Neuronal stem cell (in vitro differentiated cells): Measurements from ENCODE around the gene EAF1.

Experiments
- DNase-seq: peaks from one replicate; pipeline ENCODE4 v3.0.0-alpha.2; 2013; ENCODE audit warnings: low spot score
- H2AFZ ChIP-seq: one replicate; pipeline ENCODE4 v1.6.1; 2013; ENCODE audit warnings: mild to moderate bottlenecking, low read length, inconsistent platforms
- H2AK5ac ChIP-seq: 2 replicates; pipeline ENCODE4 v1.6.1; 2013; ENCODE audit warnings: low read depth, mild to moderate bottlenecking, inconsistent platforms, low read length, moderate library complexity, mixed read lengths
- H2BK120ac ChIP-seq: 2 replicates; pipeline ENCODE4 v1.6.1; 2013; ENCODE audit warnings: low read depth, mild to moderate bottlenecking, inconsistent platforms, low read length, moderate library complexity, mixed read lengths
- H2BK12ac ChIP-seq: one replicate; pipeline ENCODE4 v1.6.1; 2013; ENCODE audit warnings: low read length, inconsistent platforms
- H2BK15ac ChIP-seq: 2 replicates; pipeline ENCODE4 v1.6.1; 2013; ENCODE audit warnings: mild to moderate bottlenecking, low read length, inconsistent platforms, mixed read lengths
- H2BK5ac ChIP-seq: one replicate; pipeline ENCODE4 v1.6.1; 2013; ENCODE audit warnings: inconsistent platforms, mild to moderate bottlenecking, low read length, moderate library complexity
- H3K14ac ChIP-seq: one replicate; pipeline ENCODE4 v1.6.1; 2013; ENCODE audit warnings: low read length, inconsistent platforms
- H3K18ac ChIP-seq: 2 replicates; pipeline ENCODE4 v1.6.1; 2013; ENCODE audit warnings: low read length, inconsistent platforms
- H3K23ac ChIP-seq: 2 replicates; pipeline ENCODE4 v1.6.1; 2013; ENCODE audit warnings: low read depth, mild to moderate bottlenecking, mixed read lengths, low read length, inconsistent platforms; ENCODE audit not compliant: poor library complexity
- H3K27ac ChIP-seq: replicated peaks from 3 replicates; pipeline ENCODE4 v1.5.1; 2013; ENCODE audit warnings: low read length, inconsistent platforms
- H3K27me3 ChIP-seq, 3 experiments: 2 replicates each; pipeline ENCODE4 v1.6.1; 2013; ENCODE audit warnings: low read length in 3 of 3, mild to moderate bottlenecking in 2 of 3, inconsistent platforms in 1 of 3, low read depth in 1 of 3, mixed read lengths in 1 of 3, moderate library complexity in 1 of 3; ENCODE audit not compliant: control insufficient read depth in 3 of 3, insufficient read depth in 3 of 3
- H3K36me3 ChIP-seq, 2 donors: replicated peaks in 1 of 2; 2 replicates each; pipeline ENCODE4 v1.6.1; 2013; ENCODE audit warnings: low read length in 2 of 2; ENCODE audit not compliant: control insufficient read depth in 2 of 2, insufficient read depth in 2 of 2
- H3K4ac ChIP-seq: 2 replicates; pipeline ENCODE4 v1.6.1; 2013; ENCODE audit warnings: inconsistent platforms, mild to moderate bottlenecking, low read length, moderate library complexity
- H3K4me1 ChIP-seq, 2 donors: 1 replicate in 1 of 2; 2 replicates in 1 of 2; pipeline ENCODE4 v1.6.1; 2013; ENCODE audit warnings: low read length in 2 of 2, low read depth in 1 of 2; ENCODE audit not compliant: control insufficient read depth in 2 of 2, insufficient read depth in 1 of 2
- H3K4me2 ChIP-seq: one replicate; pipeline ENCODE4 v1.6.1; 2013; ENCODE audit warnings: mild to moderate bottlenecking, low read length, inconsistent platforms; ENCODE audit not compliant: insufficient read depth, poor library complexity, severe bottlenecking
- H3K4me3 ChIP-seq, 2 donors: 2 replicates each; pipeline ENCODE4 v1.5.1; 2013; ENCODE audit warnings: low read length in 2 of 2, mild to moderate bottlenecking in 2 of 2, inconsistent platforms in 1 of 2, moderate library complexity in 1 of 2
- H3K79me1 ChIP-seq: one replicate; pipeline ENCODE4 v1.6.1; 2013; ENCODE audit warnings: low read depth, mild to moderate bottlenecking, inconsistent platforms, low read length, moderate library complexity
- H3K9ac ChIP-seq: one replicate; pipeline ENCODE4 v1.6.1; 2013; ENCODE audit warnings: mild to moderate bottlenecking, low read depth, low read length, inconsistent platforms; ENCODE audit not compliant: poor library complexity
- H3K9me3 ChIP-seq, 2 donors: replicated peaks in 1 of 2; 2 replicates each; pipeline versions ENCODE3 to v1.6.1; 2013; ENCODE audit warnings: low read length in 2 of 2, mild to moderate bottlenecking in 2 of 2, inconsistent platforms in 1 of 2, low read depth in 1 of 2, mixed read lengths in 1 of 2, moderate library complexity in 1 of 2; ENCODE audit not compliant: control insufficient read depth in 2 of 2, insufficient read depth in 1 of 2
- H4K8ac ChIP-seq: one replicate; pipeline ENCODE4 v1.6.1; 2013; ENCODE audit warnings: low read depth, mild to moderate bottlenecking, inconsistent platforms, low read length, moderate library complexity
- H4K91ac ChIP-seq: one replicate; pipeline ENCODE4 v1.6.1; 2013; ENCODE audit warnings: low read length, low read depth, mild to moderate bottlenecking, inconsistent platforms; ENCODE audit not compliant: poor library complexity
- WGBS, 2 donors: extraction: QIAGEN DNeasy Blood & Tissue Kit; methylation state at CpG; one replicate each; pipeline ENCODE4 v1.1.7; 2013; ENCODE audit warnings: missing lambda C conversion rate in 2 of 2, mixed read lengths in 1 of 2; ENCODE audit not compliant: insufficient read length in 2 of 2, insufficient replicate concordance in 1 of 2; ENCODE audit errors: extremely low coverage in 2 of 2; 5-methylcytosine and 5-hydroxymethylcytosine counted together

The EAF1 gene

GRCh38 chr3:15404767-15405166, 22.6 kb upstream of the EAF1 start:
- no peak overlapping the region for H2BK5ac ChIP-seq
- no peak overlapping the region for H2BK120ac ChIP-seq
- peaks cover 0 to 22% of the 10 kb centered on the region in 2 donors for H3K36me3 ChIP-seq
- H3K4me1 ChIP-seq, result no peaks in the 10 kb centered on the region
- no peak overlapping the region for H2BK15ac ChIP-seq
- no peak overlapping the region for H2AFZ ChIP-seq
- no peak overlapping the region for H3K4ac ChIP-seq
- no peak overlapping the region for H3K14ac ChIP-seq
- H3K18ac ChIP-seq, result no peak overlapping the region
- H2AK5ac ChIP-seq, result no peak overlapping the region
- H3K4me3 ChIP-seq, result no peak overlapping the region
- H3K9me3 ChIP-seq, result no peaks in the 10 kb centered on the region
- WGBS, 2 donors, result no CpG with 5 or more reads among the region's 1 CpG
- H2BK12ac ChIP-seq, result no peak overlapping the region
- no peak overlapping the region for H3K23ac ChIP-seq
- no peak overlapping the region for H4K8ac ChIP-seq
- H3K9ac ChIP-seq, result no peak overlapping the region
- H3K4me2 ChIP-seq, result no peak overlapping the region
- H3K27ac ChIP-seq, result no peak overlapping the region
- H4K91ac ChIP-seq, result no peak overlapping the region
- DNase-seq, result no peak
- no peaks in the 10 kb centered on the region for H3K27me3 ChIP-seq
- no peaks in the 10 kb centered on the region for H3K79me1 ChIP-seq

- Histone ChIP-seq H3K4me2 (no peak overlapping the region), H3K23ac (no peak overlapping the region), H3K36me3 (peaks cover 2 to 30% of the 10 kb centered on the region in 2 donors), H3K4me1 (no peaks in the 10 kb centered on the region), H3K27me3 (no peaks in the 10 kb centered on the region), H3K4me3 (no peak overlapping the region), H3K27ac (no peak overlapping the region), H3K4ac (no peak overlapping the region), H2BK120ac (no peak overlapping the region), H3K9ac (no peak overlapping the region), H3K79me1 (no peaks in the 10 kb centered on the region), H3K18ac (no peak overlapping the region), H2AFZ (no peak overlapping the region), H3K9me3 (no peaks in the 10 kb centered on the region), H2BK5ac (no peak overlapping the region), H4K91ac (no peak overlapping the region), H2AK5ac (no peak overlapping the region), H2BK12ac (no peak overlapping the region), H2BK15ac (no peak overlapping the region), H4K8ac (no peak overlapping the region), H3K14ac (no peak overlapping the region)
- WGBS, 2 donors, result no CpG with 5 or more reads among the region's 3 CpGs
- DNase-seq, result peak; percentile 24
These were observed 21.8 kb upstream of the EAF1 start for GRCh38 chr3:15405448-15406050.

DNA sequence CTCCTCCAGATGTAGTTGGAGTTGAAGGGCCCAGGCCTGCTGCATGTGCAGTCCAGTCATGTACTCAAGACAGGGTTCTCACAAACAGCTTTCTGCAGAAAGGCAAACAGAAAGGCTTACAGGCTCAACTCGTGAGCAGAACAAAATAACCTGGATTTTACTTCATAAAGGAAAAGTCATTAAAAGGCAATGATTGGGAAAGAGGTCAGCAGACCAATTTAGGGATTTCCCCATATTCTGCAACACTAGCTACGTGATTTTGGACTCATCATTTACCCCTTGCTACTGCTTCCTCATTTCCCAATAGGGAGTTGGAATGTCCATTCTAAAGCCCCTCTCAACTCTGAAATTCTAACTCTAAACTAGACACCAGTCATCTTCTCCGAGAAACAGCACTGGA, 18.2 kb upstream of the EAF1 start:
- Histone ChIP-seq H2BK12ac (no peak overlapping the region), H2AK5ac (no peak overlapping the region), H2BK5ac (no peak overlapping the region), H4K91ac (no peak overlapping the region), H3K18ac (no peak overlapping the region), H3K14ac (no peak overlapping the region), H3K4me1 (no peaks in the 10 kb centered on the region), H3K27ac (no peak overlapping the region), H2AFZ (no peak overlapping the region), H3K4me3 (no peak overlapping the region), H2BK120ac (no peak overlapping the region), H3K27me3 (no peaks in the 10 kb centered on the region), H2BK15ac (no peak overlapping the region), H3K9me3 (no peaks in the 10 kb centered on the region), H4K8ac (no peak overlapping the region), H3K36me3 (peaks cover 5 to 66% of the 10 kb centered on the region in 2 donors), H3K4ac (no peak overlapping the region), H3K23ac (no peak overlapping the region), H3K9ac (no peak overlapping the region), H3K79me1 (no peaks in the 10 kb centered on the region), H3K4me2 (no peak overlapping the region)
- DNase-seq, result no peak
- no CpG with 5 or more reads among the region's 3 CpGs for WGBS, 2 donors

GRCh38 chr3:15409774-15410173, 17.6 kb upstream of the EAF1 start:
- Histone ChIP-seq H3K18ac (no peak overlapping the region), H3K14ac (no peak overlapping the region), H3K36me3 (peaks cover 9 to 71% of the 10 kb centered on the region in 2 donors), H3K9me3 (no peaks in the 10 kb centered on the region), H3K4me2 (no peak overlapping the region), H3K4me1 (no peaks in the 10 kb centered on the region), H2BK15ac (no peak overlapping the region), H4K8ac (no peak overlapping the region), H2AK5ac (no peak overlapping the region), H2AFZ (no peak overlapping the region), H3K79me1 (no peaks in the 10 kb centered on the region), H3K4ac (no peak overlapping the region), H3K23ac (no peak overlapping the region), H3K9ac (no peak overlapping the region), H3K4me3 (no peak overlapping the region), H2BK5ac (no peak overlapping the region), H4K91ac (no peak overlapping the region), H3K27me3 (no peaks in the 10 kb centered on the region), H2BK12ac (no peak overlapping the region), H3K27ac (no peak overlapping the region), H2BK120ac (no peak overlapping the region)
- WGBS, 2 donors, result no CpG with 5 or more reads among the region's 2 CpGs
- no peak for DNase-seq
